Osteoblast (primary cell): ENCODE data around the gene MCIDAS. TPM values are rescaled to one million over a fixed set of nuclear protein-coding genes. Genes with fewer than 3 reads are reported as not detected.

Source experiments
- DNase-seq: peaks from one replicate; pipeline ENCODE4 v3.0.0; 2011; ENCODE audit warnings: low spot score, mixed read lengths; ENCODE audit not compliant: insufficient read length; ENCODE audit errors: missing footprints
- H2AFZ ChIP-seq: 2 replicates; pipeline ENCODE4 v1.6.0; 2011; ENCODE audit warnings: mild to moderate bottlenecking, low read length
- H3K27ac ChIP-seq: 2 replicates; pipeline ENCODE4 v1.5.1; 2011; ENCODE audit warnings: mild to moderate bottlenecking, low read depth, low read length, moderate library complexity
- H3K27me3 ChIP-seq: 2 replicates; pipeline ENCODE4 v1.6.0; 2012; ENCODE audit warnings: mild to moderate bottlenecking, control low read depth, inconsistent platforms, low read length, moderate library complexity; ENCODE audit not compliant: insufficient read depth
- H3K36me3 ChIP-seq: 2 replicates; pipeline ENCODE4 v1.5.1; 2011; ENCODE audit warnings: mild to moderate bottlenecking, low read length, control low read depth, moderate library complexity; ENCODE audit not compliant: insufficient read depth
- H3K4me1 ChIP-seq: 2 replicates; pipeline ENCODE4 v1.5.1; 2011; ENCODE audit warnings: mild to moderate bottlenecking, low read length, control low read depth, moderate library complexity; ENCODE audit not compliant: insufficient read depth
- H3K4me2 ChIP-seq: 2 replicates; pipeline ENCODE4 v1.6.0; 2011; ENCODE audit warnings: mild to moderate bottlenecking, low read length; ENCODE audit not compliant: insufficient read depth
- H3K4me3 ChIP-seq: fragments of 200-600 bp; sonication (generic); 3 replicates; pipeline ENCODE4 v1.5.1; 2012; ENCODE audit warnings: mild to moderate bottlenecking, low read length, inconsistent platforms; ENCODE audit not compliant: insufficient read depth
- H3K79me2 ChIP-seq: 2 replicates; pipeline ENCODE4 v1.6.0; 2012; ENCODE audit warnings: mild to moderate bottlenecking, low read length, control low read depth, inconsistent platforms; ENCODE audit not compliant: insufficient read depth
- H3K9me3 ChIP-seq: 2 replicates; pipeline ENCODE4 v1.5.1; 2011; ENCODE audit warnings: low read depth, low read length, control low read depth
- H4K20me1 ChIP-seq: 2 replicates; pipeline ENCODE4 v1.6.0; 2012; ENCODE audit warnings: mild to moderate bottlenecking, low read length, control low read depth; ENCODE audit not compliant: insufficient read depth
- total RNA-seq: library from RNA; depleted of rRNA; stranded (reverse); fragments of >200 nt; gene quantifications from 2 replicates; pipeline ENCODE4 v1.2.3, GENCODE V29; 2012
- TF ChIP-seq, protein P1 (sequence below): IDR thresholded peaks from 2 replicates; pipeline ENCODE4 v1.5.1; 2011; ENCODE audit warnings: mild to moderate bottlenecking, low read depth, low read length, moderate library complexity; ENCODE audit errors: extremely low read depth

The MCIDAS gene
- total RNA-seq, 1 donor: under 0.01 TPM

DNA sequence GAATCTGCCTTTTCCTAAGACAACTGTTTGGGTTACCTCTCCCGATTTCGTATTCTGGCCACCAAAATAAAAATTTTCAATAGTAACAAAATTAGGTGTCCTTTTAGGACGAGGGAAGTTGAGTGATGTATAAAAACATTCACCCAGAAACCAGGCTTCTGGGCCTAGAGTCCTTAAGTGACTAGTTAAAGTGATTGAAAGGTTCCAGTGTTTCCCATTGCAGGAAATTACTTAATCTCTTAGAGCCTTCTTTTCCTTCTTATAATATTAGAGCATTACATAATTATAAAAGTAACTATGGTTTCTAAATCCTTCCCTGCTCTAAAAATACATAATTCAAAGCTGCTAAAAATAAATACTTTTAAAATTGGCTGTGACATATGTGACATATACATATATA, 7.3 kb downstream of the MCIDAS start:
- peaks cover 50% of the 10 kb centered on the region for H3K27me3 ChIP-seq

DNA sequence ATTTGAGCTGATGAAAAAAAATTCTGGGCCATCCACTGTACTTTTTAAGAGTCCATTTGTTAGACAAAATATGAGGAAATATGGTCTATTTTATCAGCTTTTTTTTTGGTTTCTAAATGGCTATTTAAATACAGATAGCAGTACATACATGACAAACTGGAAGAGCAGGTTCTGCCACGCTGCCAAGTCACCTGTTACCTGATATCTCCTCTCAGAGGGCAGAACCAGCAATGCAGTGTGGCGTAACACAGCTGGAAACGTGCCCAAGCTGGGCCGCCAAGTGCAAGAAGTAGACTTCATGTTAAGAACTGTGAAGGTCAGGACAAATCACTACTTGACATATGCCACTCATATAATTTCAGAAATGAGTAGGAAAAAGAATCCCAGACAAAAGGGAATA, 8.1 kb downstream of the MCIDAS start:
- peaks cover 2% of the 10 kb centered on the region for H3K4me1 ChIP-seq
- peaks cover 48% of the 10 kb centered on the region for H3K27me3 ChIP-seq
- no peaks in the 10 kb centered on the region for H4K20me1 ChIP-seq
- no peak overlapping the region for H3K4me3 ChIP-seq
- H3K27ac ChIP-seq: no peak overlapping the region
- H2AFZ ChIP-seq: no peak overlapping the region
- no peaks in the 10 kb centered on the region for H3K79me2 ChIP-seq
- no peaks in the 10 kb centered on the region for H3K36me3 ChIP-seq
- H3K9me3 ChIP-seq: no peaks in the 10 kb centered on the region
- TF ChIP-seq, protein P1, sequence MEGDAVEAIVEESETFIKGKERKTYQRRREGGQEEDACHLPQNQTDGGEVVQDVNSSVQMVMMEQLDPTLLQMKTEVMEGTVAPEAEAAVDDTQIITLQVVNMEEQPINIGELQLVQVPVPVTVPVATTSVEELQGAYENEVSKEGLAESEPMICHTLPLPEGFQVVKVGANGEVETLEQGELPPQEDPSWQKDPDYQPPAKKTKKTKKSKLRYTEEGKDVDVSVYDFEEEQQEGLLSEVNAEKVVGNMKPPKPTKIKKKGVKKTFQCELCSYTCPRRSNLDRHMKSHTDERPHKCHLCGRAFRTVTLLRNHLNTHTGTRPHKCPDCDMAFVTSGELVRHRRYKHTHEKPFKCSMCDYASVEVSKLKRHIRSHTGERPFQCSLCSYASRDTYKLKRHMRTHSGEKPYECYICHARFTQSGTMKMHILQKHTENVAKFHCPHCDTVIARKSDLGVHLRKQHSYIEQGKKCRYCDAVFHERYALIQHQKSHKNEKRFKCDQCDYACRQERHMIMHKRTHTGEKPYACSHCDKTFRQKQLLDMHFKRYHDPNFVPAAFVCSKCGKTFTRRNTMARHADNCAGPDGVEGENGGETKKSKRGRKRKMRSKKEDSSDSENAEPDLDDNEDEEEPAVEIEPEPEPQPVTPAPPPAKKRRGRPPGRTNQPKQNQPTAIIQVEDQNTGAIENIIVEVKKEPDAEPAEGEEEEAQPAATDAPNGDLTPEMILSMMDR: no peak
- DNase-seq: peak; percentile 32
- H3K4me2 ChIP-seq: no peak overlapping the region

More for the DNA sequence above, 7.3 kb downstream of the MCIDAS start:
- no peaks in the 10 kb centered on the region for H3K79me2 ChIP-seq
- H3K27ac ChIP-seq: no peak overlapping the region
- H2AFZ ChIP-seq: no peak overlapping the region
- no peaks in the 10 kb centered on the region for H3K9me3 ChIP-seq
- peak; percentile 42 for DNase-seq
- TF ChIP-seq, protein P1: no peak
- no peaks in the 10 kb centered on the region for H3K36me3 ChIP-seq
- no peak overlapping the region for H3K4me3 ChIP-seq
- no peaks in the 10 kb centered on the region for H4K20me1 ChIP-seq
- peaks cover 2% of the 10 kb centered on the region for H3K4me1 ChIP-seq
- H3K4me2 ChIP-seq: no peak overlapping the region

DNA sequence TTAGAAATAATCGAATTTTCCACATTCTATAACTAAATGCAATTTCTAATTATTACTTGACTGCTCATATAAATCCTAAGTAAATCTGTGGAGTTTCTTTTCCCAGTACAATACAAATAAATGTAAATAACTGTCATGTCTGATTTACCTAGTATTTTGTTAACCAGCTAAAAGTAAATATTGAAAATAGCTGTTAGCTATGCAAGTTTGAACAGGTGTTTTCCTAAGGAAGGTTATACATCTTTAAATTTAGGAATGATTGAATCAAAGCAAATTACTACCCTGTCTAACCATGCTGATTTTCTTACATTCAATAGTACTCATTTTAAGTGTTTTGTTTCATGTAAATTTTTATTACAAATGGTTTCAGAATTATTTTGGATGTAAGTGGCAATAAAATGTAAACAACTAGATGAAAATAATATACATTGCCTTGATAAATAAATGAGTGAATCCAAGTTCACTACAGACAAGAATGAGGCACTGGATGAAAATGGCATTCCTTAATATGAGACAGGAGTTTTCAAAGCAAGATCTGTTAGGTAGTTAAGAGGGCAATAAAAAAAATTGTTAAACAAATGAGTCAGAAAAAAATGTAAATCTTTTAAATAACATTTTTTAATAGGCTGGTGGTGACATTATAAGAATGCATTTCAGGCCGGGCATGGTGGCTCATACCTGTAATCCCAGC, 15.8 kb downstream of the MCIDAS start:
- H4K20me1 ChIP-seq: no peaks in the 10 kb centered on the region
- no peak overlapping the region for H3K4me3 ChIP-seq
- no peaks in the 10 kb centered on the region for H3K9me3 ChIP-seq
- no peak overlapping the region for H2AFZ ChIP-seq
- DNase-seq: no peak
- no peaks in the 10 kb centered on the region for H3K79me2 ChIP-seq
- H3K27me3 ChIP-seq: peaks cover 17% of the 10 kb centered on the region
- no peaks in the 10 kb centered on the region for H3K4me1 ChIP-seq
- no peak overlapping the region for H3K27ac ChIP-seq
- TF ChIP-seq, protein P1: no peak
- no peak overlapping the region for H3K4me2 ChIP-seq
- no peaks in the 10 kb centered on the region for H3K36me3 ChIP-seq

DNA sequence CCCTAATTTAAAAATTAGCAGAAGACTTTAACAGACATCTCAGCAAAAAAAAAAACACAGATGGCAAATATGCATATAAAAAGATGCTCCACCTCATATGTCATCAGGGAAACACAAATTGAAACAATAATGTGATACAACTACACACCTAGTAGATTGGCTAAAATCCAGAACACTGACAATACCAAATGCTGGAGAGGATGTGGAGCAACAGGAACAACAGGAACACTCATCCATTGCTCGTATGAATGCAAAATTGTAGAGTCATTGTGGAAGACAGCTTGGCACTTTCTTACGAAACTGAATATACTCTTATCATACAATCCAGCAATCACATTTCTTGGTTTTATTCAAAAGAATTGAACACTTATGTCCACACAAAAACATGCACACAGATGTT, 22.1 kb downstream of the MCIDAS start:
- Histone ChIP-seq H3K36me3 (no peaks in the 10 kb centered on the region), H3K4me1 (no peaks in the 10 kb centered on the region), H3K27ac (no peak overlapping the region), H3K9me3 (no peaks in the 10 kb centered on the region), H3K4me3 (no peak overlapping the region), H3K4me2 (no peak overlapping the region), H4K20me1 (no peaks in the 10 kb centered on the region), H3K27me3 (peaks cover 29% of the 10 kb centered on the region), H2AFZ (no peak overlapping the region), H3K79me2 (no peaks in the 10 kb centered on the region)
- TF ChIP-seq, protein P1: no peak
- no peak for DNase-seq
